Measurements from ENCODE around the gene ALPK1. TPM values are rescaled to one million over a fixed set of nuclear protein-coding genes. Genes with fewer than 3 reads are reported as not detected.
"Not testable (repeated sequence)": the region's sequence is repeated elsewhere in the genome, so short reads cannot be mapped to it uniquely, and the experiment has no call there.

Gene ALPK1
- total and polyA plus RNA-seq, 2 donors (not counting 1 experiment from before 2014, with no cell fraction given) = 5.5 to 27.2 TPM

DNA sequence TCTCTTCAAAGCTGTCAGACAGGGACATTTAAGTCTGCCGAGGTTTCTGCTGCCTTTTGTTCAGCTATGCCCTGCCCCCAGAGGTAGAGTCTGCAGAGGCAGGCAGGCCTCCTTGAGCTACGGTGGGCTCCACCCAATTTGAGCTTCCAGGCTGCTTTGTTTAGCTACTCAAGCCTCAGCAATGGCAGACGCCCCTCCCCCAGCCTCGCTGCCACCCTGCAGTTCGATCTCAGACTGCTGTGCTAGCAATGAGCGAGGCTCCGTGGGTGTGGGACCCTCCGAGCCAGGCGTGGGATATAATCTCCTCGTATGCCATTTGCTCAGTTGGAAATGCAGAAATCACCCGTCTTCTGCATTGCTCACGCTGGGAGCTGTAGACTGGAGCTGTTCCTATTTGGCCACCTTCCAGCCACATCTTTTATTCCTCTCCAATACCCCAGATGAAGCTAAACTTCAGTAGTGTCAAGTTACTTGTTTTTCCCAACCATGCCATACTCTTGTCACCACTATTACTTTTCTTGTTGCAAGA is 12.2 kb downstream of the ALPK1 start:
- WGBS (ENCODE audit: insufficient coverage) = 90% methylated on average over 12 of the region's 12 CpGs
- peaks cover 19% of the 10 kb centered on the region for H3K4me1 Mint-ChIP-seq
- H3K4me1 ChIP-seq (ENCODE audit: control insufficient read depth in 2 of 2, insufficient read depth in 2 of 2, low read length in 2 of 2) = peaks cover 11 to 19% of the 10 kb centered on the region in 2 donors
- H3K9me3 ChIP-seq (ENCODE audit: control extremely low read depth in 1 of 3, control insufficient read depth in 2 of 3, insufficient read depth in 1 of 3, low read length in 2 of 3); H3K4me3 Mint-ChIP-seq; H3K36me3 ChIP-seq (replicated peaks in 1 of 2; ENCODE audit: control extremely low read depth in 1 of 2, control insufficient read depth in 1 of 2, extremely low read depth in 1 of 2, insufficient read depth in 2 of 2, low read length in 1 of 2); H3K9me3 Mint-ChIP-seq (ENCODE audit: insufficient read depth); H3K27me3 ChIP-seq (replicated peaks in 1 of 4; ENCODE audit: control extremely low read depth in 1 of 4, control insufficient read depth in 3 of 4, insufficient read depth in 4 of 4, low read length in 3 of 4); H3K79me2 ChIP-seq (ENCODE audit: control insufficient read depth, insufficient read depth, low read length); intact Hi-C loops (cut with micrococcal nuclease); H3K27ac Mint-ChIP-seq; POLR2A ChIA-PET; ATAC-seq (ENCODE audit: low read depth); H3K9ac ChIP-seq (ENCODE audit: low read length); H3K4me2 ChIP-seq (replicated peaks; ENCODE audit: low read depth, low read length, poor library complexity, severe bottlenecking); H3K27me3 Mint-ChIP-seq; H4K20me1 ChIP-seq (ENCODE audit: control insufficient read depth, insufficient read depth, low read length, poor library complexity, severe bottlenecking); H3K27ac ChIP-seq (ENCODE audit: low read length in 2 of 2); DNase-seq; H2AFZ ChIP-seq (ENCODE audit: insufficient read depth, low read depth, low read length, poor library complexity, severe bottlenecking); H3K4me3 ChIP-seq (ENCODE audit: control extremely low read depth in 1 of 5, extremely low read depth in 1 of 5, insufficient read depth in 1 of 5, low read depth in 2 of 5, low read length in 4 of 5): not testable (repeated sequence)
- CTCF ChIA-PET = interaction anchor here (0.5 to 1.8 kb wide), 3 partner anchors 11 to 620 kb away, joined by 3 to 7 read pairs (median 4); partner anchors contain the start of gene ALPK1

DNA sequence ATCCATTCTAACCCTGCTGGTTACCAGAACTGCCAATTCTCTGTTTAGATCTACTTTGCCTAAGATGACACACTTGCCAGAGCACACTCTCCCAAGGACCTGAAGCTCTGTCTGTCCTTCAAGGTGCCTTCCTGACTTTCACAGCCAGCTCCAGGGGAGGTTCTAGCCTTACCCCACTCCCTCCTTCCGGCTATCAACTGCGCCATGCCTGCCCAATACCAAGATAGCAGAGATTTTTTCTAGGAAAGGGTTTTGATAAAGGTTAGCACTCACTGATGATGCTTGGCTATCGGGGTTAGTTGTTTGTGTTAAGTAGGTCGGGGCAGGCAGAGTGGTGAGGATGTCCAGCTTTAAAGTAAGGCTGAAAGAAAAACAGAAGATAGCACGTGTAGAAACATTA is 14.3 kb downstream of the ALPK1 start:
- H3K4me3 Mint-ChIP-seq = peak overlapping the region; percentile 40
- CTCF ChIA-PET = interaction anchor here (0.7 to 3.0 kb wide), 5 partner anchors 9 to 213 kb away, joined by 3 to 13 read pairs (median 3); no protein-coding TSS in a partner anchor
- 100% methylated on average over 1 of the region's 5 CpGs for WGBS (ENCODE audit: insufficient coverage)

More for the DNA sequence above, 14.3 kb downstream of the ALPK1 start:
- H3K9me3 ChIP-seq (ENCODE audit: control extremely low read depth in 1 of 3, control insufficient read depth in 2 of 3, insufficient read depth in 1 of 3, low read length in 2 of 3) = no peaks in the 10 kb centered on the region
- intact Hi-C loops (cut with micrococcal nuclease) = no loop called here
- H3K4me1 Mint-ChIP-seq = peaks cover 25% of the 10 kb centered on the region
- H4K20me1 ChIP-seq (ENCODE audit: control insufficient read depth, insufficient read depth, low read length, poor library complexity, severe bottlenecking) = no peaks in the 10 kb centered on the region
- peak overlapping the region in 1 of 2 donors; percentile 68 for H3K27ac ChIP-seq (ENCODE audit: low read length in 2 of 2)
- H3K4me3 ChIP-seq (ENCODE audit: control extremely low read depth in 1 of 5, extremely low read depth in 1 of 5, insufficient read depth in 1 of 5, low read depth in 2 of 5, low read length in 4 of 5) = no peak overlapping the region
- H3K27me3 Mint-ChIP-seq = no peaks in the 10 kb centered on the region
- H2AFZ ChIP-seq (ENCODE audit: insufficient read depth, low read depth, low read length, poor library complexity, severe bottlenecking) = peak overlapping the region; percentile 45
- H3K4me2 ChIP-seq (replicated peaks; ENCODE audit: low read depth, low read length, poor library complexity, severe bottlenecking) = no peak overlapping the region
- TF ChIP-seq, protein P1, sequence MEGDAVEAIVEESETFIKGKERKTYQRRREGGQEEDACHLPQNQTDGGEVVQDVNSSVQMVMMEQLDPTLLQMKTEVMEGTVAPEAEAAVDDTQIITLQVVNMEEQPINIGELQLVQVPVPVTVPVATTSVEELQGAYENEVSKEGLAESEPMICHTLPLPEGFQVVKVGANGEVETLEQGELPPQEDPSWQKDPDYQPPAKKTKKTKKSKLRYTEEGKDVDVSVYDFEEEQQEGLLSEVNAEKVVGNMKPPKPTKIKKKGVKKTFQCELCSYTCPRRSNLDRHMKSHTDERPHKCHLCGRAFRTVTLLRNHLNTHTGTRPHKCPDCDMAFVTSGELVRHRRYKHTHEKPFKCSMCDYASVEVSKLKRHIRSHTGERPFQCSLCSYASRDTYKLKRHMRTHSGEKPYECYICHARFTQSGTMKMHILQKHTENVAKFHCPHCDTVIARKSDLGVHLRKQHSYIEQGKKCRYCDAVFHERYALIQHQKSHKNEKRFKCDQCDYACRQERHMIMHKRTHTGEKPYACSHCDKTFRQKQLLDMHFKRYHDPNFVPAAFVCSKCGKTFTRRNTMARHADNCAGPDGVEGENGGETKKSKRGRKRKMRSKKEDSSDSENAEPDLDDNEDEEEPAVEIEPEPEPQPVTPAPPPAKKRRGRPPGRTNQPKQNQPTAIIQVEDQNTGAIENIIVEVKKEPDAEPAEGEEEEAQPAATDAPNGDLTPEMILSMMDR (IDR thresholded peaks at IDR 0.05) = no peak
- no peak for TF ChIP-seq EZH2 (IDR thresholded peaks at IDR 0.05; ENCODE audit: borderline replicate concordance, insufficient read depth, low read depth, low read length, poor library complexity, severe bottlenecking)
- POLR2A ChIA-PET = interaction anchor here (1.3 kb wide), 1 partner anchor 26 kb away, joined by 7 read pairs; the partner anchor contains the start of gene TIFA
- peak overlapping the region; percentile 64 for H3K27ac Mint-ChIP-seq
- no peak overlapping the region for H3K9ac ChIP-seq (ENCODE audit: low read length)
- H3K4me1 ChIP-seq (ENCODE audit: control insufficient read depth in 2 of 2, insufficient read depth in 2 of 2, low read length in 2 of 2) = peaks cover 17 to 26% of the 10 kb centered on the region in 2 donors
- H3K9me3 Mint-ChIP-seq (ENCODE audit: insufficient read depth) = no peaks in the 10 kb centered on the region
- ATAC-seq (ENCODE audit: low read depth) (no peak), DNase-seq (no peak)
- no peaks in the 10 kb centered on the region for H3K36me3 ChIP-seq (replicated peaks in 1 of 2; ENCODE audit: control extremely low read depth in 1 of 2, control insufficient read depth in 1 of 2, extremely low read depth in 1 of 2, insufficient read depth in 2 of 2, low read length in 1 of 2)
- H3K79me2 ChIP-seq (ENCODE audit: control insufficient read depth, insufficient read depth, low read length) = peaks cover 8% of the 10 kb centered on the region
- H3K27me3 ChIP-seq (replicated peaks in 1 of 4; ENCODE audit: control extremely low read depth in 1 of 4, control insufficient read depth in 3 of 4, insufficient read depth in 4 of 4, low read length in 3 of 4) = no peaks in the 10 kb centered on the region
